Left cardiac atrium (tissue), 4 donors: ENCODE measurements around the gene INSC. TPM values are rescaled to one million over a fixed set of nuclear protein-coding genes. Genes with fewer than 3 reads are reported as not detected.

ENCODE experiments used
- ATAC-seq, 2 donors: fragments of 200-7000 bp; cut with Tn5 transposase; one replicate each; pipeline ENCODE4 v1.9.1; 2020; ENCODE audit warnings: mild to moderate bottlenecking in 2 of 2, moderate library complexity in 2 of 2
- DNase-seq: peaks from one replicate; pipeline ENCODE4 v3.0.0-alpha.2; 2020
- intact Hi-C, 2 donors: fragments of 100-400 bp; cut with DNase I; formaldehyde crosslinking; loops; one replicate each; pipeline versions ENCODE4 v1.14.1 to v1.15.1; 2022 to 2023
- total RNA-seq, 2 donors: library from RNA; stranded (reverse); fragmentation: NEBNext Ultra II Directional; extraction: Animal tissue kit (Norgen Biotek cat#: 25700); gene quantifications; one replicate each; pipeline ENCODE4 v1.2.1, GENCODE V29; 2021
- donor health status: DM: no; HTN: yes; CAD: no.
- donor health status: DM: no; HTN: yes; CAD: no; lungs with severe emphysema.
- donor health status: DM: yes; HTN: yes; CAD: no.
- donor health status: Dilated cardiomyopathy.

INSC gene
- total RNA-seq, 2 donors from 2014 or later, result 0.41 to 0.92 TPM

DNA sequence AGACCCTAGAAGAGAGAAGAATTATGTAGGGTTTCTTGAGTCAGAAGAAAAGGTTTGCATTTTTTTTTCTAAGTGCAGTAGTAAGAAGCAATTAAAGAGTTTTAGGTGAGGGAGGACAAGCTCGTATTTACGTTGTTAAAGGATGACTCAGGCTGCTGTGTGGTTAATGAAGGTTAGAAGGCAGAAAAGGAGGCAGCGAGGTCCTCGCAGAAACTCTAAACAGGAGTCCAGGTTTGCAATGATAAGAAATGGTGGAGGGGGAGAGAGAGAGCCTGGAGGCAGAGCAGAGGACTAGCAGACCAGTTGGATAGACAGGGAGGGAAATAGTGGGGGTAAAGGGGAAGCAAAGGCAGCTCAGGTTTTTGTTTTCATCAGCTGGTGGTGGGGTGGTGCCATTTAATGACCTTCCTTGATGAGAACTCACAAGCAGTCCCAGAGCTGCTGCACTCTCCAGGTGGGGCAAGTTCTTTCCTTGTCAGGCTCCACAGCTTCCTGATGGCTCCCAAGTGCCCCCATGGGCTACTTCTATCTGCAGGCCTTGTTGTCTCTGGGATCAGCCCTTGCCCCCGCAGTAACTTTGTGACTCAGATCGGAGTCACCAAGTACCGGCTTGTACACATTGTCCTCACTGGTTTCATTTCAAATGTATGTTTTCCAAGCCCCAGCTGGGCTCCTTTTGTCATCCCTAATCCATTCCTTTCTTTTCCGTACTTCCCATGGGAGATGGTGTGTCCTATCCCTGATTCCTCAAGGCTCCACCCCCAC lies 8.3 kb upstream of the INSC start:
- intact Hi-C loops, result no loop called here
- DNase-seq, result no peak
- no peak for ATAC-seq

- intact Hi-C loops, result no loop called here
- no peak for ATAC-seq
These were observed 6.8 kb upstream of the INSC start for GRCh38 chr11:15107730-15108515.

GRCh38 chr11:15108592-15109130 lies 6.1 kb upstream of the INSC start:
- DNase-seq (no peak), ATAC-seq (no peak)
- intact Hi-C loops, result no loop called here

More at GRCh38 chr11:15107730-15108515, 6.8 kb upstream of the INSC start:
- no peak for DNase-seq

GRCh38 chr11:15109602-15110001 lies 5.1 kb upstream of the INSC start:
- intact Hi-C loops, result no loop called here
- DNase-seq (no peak), ATAC-seq (no peak)

DNA sequence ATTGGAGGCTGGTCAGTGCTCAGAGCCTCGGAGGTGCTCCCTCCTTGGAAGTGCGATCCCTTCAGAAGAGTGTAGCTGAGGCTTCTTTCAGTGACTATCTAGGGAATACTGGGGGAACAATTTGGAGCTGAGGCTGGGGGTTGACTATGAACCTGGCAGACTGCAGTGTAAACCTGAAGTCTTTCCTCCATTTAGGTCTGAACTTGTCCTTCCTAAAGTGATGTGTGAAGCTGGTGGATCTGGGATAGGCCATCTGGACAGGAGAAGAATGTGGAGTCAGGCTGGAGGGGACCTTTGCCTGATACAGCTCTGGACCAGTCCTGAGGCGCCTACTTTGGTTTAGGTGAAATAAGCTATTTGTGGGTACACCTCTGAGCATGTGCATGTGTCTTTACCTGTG lies 3.5 kb upstream of the INSC start:
- intact Hi-C loops, result no loop called here
- no peak for ATAC-seq
- no peak for DNase-seq

GRCh38 chr11:15112131-15112541 lies 2.6 kb upstream of the INSC start:
- no peak for DNase-seq
- no peak for ATAC-seq
- intact Hi-C loops, result no loop called here

DNA sequence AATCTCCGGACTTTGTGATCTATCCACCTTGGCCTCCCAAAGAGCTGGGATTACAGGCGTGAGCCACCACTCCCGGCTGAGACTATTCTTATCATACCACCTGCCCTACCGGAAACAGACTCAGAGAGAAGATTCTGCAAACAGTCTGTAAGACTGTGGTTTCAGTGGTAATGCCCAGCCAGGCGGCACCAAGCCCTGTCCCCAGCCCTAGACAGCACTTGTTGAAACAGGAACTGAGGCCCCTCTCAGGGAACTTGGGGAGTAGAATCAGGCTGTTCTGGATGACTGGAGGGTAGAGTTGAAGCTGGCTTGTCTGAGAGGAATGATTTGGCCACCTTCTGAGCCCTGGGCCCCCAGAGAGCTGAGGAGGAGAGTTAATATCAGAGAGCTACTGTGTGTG lies 1.3 kb upstream of the INSC start:
- ATAC-seq (no peak), DNase-seq (no peak)
- intact Hi-C loops, result no loop called here

DNA sequence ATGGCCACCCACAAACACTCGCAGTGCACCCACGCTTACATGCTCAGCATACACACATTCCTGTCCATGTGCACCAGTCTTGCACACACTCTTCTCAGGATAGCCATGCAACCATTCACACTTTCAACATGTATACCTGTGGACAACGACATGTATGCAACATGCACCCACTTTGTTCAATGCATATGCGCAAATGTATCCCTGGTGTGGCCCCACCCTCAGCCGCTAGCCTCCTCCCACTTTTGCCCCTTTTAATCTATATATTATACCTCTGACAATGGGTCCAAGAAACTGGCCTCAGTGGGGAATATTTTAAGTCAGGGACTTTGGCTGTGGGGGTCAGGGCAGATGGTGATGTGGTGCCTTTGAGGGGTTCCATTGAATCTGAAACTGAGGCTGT lies 963 bp downstream of the INSC start:
- intact Hi-C loops, result no loop called here
- DNase-seq (no peak), ATAC-seq (no peak)

GRCh38 chr11:15117751-15118150 lies 3.0 kb downstream of the INSC start:
- ATAC-seq (peak in 1 of 2 donors; percentile 36), DNase-seq (no peak)
- intact Hi-C loops, result no loop called here

GRCh38 chr11:15118431-15118830 lies 3.7 kb downstream of the INSC start:
- ATAC-seq, result no peak

GRCh38 chr11:15119352-15119751 lies 4.6 kb downstream of the INSC start:
- ATAC-seq (no peak), DNase-seq (no peak)
- intact Hi-C loops, result no loop called here

More at GRCh38 chr11:15118431-15118830, 3.7 kb downstream of the INSC start:
- DNase-seq, result no peak
- intact Hi-C loops, result no loop called here

DNA sequence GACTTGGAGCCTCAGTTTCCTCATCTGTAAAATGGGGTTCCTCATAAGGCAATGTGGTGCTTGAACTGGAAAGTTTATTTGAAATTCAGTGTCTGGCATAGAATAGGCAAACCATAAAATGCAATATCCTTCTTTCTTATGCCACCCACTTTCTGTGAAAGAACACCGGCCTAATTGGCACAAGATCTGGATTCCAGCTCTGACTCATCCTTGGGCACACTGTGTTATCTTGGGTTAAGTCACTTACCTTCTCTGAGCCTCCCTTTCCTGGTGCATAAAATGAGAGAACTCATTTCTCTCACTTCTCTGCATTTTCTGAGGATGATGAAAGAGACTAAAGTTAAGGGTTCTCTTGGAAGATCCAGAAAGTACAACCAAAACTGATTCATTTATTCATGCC lies 5.1 kb downstream of the INSC start:
- intact Hi-C loops, result no loop called here
- no peak for ATAC-seq
- no peak for DNase-seq

DNA sequence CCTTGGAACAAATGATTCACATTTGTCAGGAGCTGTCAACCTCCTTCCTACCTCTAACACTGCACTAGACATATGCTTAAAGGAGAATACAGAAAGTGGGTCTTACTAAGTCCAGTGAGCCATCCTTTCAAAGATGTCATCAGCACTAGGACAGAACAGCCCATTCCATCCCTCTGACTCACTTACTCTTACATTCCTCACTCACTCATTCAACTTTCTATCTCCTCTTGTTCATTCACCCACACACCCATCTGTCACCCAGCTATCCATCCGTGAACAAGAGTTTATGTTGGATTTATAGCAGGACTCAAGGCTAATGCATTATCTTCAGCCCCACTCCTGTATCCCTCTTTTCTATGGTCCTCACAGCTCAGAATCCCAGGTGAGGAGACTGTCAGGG lies 9.1 kb downstream of the INSC start:
- ATAC-seq (peak in 1 of 2 donors; percentile 71), DNase-seq (no peak)
- intact Hi-C loops, result no loop called here

GRCh38 chr11:15124528-15124927 lies 9.8 kb downstream of the INSC start:
- ATAC-seq, result peak in 1 of 2 donors; percentile 72
- intact Hi-C loops, result no loop called here

DNA sequence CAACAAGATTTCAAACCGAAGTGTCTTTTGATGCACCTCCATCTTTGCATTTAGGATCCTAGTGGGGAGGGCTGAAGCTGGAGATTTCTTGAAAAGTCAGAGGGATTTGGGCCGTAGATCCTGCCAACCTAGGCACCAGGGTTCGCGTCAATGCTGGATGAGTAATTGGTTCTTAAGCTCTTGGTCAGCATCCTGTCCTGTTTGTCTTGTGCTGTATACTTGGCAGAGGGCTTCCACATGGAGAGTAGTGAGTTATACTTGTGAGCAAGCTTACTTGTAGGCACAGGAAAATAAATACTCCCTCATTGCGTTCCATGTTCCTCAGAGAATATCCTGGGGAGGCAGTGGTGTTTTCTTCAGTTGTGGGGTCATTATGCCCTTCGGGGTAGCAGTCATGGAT lies 12.6 kb downstream of the INSC start:
- ATAC-seq (no peak), DNase-seq (no peak)
- intact Hi-C loops, result no loop called here

More at GRCh38 chr11:15124528-15124927, 9.8 kb downstream of the INSC start:
- no peak for DNase-seq

DNA sequence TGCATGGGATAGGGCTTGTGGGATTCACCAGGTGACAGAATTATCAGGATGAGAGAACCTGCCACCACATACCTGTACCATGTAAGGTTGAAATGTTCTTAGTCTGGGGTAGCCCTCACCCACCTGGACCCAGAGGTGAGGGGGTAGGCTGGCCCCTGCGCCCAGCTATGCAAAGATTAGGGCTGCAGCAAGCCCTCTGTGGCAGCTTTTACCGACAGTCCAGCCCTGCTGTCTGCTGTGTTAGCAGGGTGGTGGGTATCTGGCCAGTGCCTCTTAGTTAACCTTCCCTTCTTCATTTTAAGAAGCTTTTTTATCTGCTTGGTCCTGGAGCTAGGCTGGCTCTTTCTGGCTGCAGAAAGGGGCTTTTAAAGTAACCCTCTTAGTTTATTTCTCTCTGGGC lies 13.9 kb downstream of the INSC start:
- intact Hi-C loops, result no loop called here
- ATAC-seq, result no peak
- DNase-seq, result no peak

DNA sequence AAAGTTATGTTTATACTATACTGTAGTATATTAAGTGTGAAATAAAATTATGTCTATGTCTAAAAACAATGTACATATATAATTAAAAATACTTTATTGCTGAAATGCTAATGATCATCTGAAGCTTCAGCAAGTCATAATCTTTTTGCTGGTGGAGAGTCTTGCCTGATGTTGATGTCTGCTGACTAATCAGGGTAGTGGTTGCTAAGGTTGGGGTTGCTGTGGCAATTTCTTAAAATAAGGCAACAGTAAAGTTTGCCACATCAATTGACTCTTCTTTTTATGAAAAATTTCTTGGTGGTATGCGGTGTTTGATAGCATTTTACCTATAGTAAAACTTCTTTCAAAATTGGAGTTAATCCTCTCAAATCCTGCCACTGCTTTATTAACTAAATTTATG lies 21.4 kb downstream of the INSC start:
- intact Hi-C loops, result no loop called here
- ATAC-seq, result no peak
- no peak for DNase-seq

DNA sequence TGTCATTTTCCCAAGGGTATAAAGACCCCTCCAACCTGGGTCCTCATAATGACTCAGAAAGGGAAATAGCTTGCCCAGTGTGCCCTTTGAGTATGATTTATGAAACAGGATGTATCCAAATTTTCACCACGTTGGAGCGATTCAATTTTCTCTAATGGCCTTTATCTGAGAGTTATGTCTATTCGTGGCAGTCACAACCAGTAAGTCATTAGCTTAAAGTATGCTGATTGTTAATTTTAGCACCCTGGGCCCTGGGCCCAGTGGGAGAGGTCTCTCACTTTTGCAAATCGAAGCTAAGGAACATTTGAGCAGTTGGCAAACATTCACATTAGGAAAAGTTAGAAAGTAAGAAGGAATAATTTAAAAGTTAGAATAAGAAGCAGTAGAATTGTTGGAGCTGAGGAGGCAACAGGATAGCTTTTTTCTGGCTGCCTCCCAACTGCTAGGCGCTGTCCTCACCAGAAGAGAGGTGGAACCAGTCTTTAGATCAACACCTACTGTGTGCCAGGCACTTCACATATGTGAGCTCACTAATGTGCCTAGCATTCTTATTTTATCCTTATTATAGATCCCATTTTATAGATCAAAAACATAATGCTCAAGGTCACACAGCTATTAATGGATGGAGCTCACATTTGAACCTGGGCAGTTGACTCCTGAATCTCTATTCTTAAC lies 24.5 kb downstream of the INSC start:
- intact Hi-C loops, result no loop called here
- DNase-seq, result peak; percentile 26
- peak in 1 of 2 donors; percentile 34 for ATAC-seq

DNA sequence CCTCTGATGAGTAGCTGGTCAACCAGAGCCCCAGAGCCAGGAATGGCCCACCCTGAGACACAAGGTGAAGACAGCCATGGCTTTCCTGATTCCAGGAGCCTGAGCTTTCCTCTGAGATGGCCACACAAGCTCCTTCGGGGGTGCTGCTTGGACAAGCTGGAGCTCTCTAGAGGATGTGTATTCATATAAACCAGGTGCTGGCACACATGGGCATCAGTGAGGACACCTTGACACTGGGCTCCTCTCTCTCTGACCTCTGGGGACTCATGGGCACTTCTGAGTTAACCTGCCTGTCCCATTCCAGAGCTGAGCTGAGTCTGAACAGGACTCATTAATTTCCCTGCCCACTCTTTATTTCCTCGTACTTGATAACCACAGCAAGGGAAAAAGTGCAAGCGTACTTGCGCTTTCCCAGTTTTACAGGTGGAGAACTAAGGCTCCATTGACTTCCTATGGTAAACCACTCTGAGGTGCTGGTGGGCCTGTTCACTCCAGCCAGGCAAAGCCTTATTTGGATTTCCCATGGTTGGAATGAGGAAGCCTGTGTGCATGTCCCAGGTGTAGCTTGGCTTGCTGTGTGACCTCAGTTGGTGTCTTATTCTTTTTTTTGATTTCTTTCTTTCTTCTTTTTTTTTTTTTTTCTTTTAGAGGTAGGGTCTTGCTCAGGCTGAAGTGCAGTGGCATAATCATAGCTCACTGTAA lies 25.4 kb downstream of the INSC start:
- intact Hi-C loops, result no loop called here
- DNase-seq (no peak), ATAC-seq (no peak)
